Activated T-cell treated with anti-CD3 and anti-CD28 coated beads, Interleukin-2, amount 50 U/mL, for 24 hours (primary cell): ENCODE results near the gene PCTP.

Experiments used
- DNase-seq: peaks from one replicate; pipeline ENCODE4 v3.0.0-alpha.2; 2020
- H3K27ac Mint-ChIP-seq: 2 replicates; pipeline ENCODE4 v1.8.0; 2020; ENCODE audit warnings: mild to moderate bottlenecking, mixed read lengths
- H3K27me3 Mint-ChIP-seq: 2 replicates; pipeline ENCODE4 v1.8.0; 2020; ENCODE audit warnings: mixed read lengths
- H3K36me3 Mint-ChIP-seq: 2 replicates; pipeline ENCODE4 v1.8.0; 2020; ENCODE audit warnings: low read depth, mixed read lengths
- H3K4me1 Mint-ChIP-seq: 2 replicates; pipeline ENCODE4 v1.8.0; 2020; ENCODE audit warnings: low read depth, mixed read lengths
- H3K4me3 Mint-ChIP-seq: 2 replicates; pipeline ENCODE4 v1.8.0; 2020; ENCODE audit warnings: mild to moderate bottlenecking, moderate library complexity, mixed read lengths
- H3K9me3 Mint-ChIP-seq: 2 replicates; pipeline ENCODE4 v1.8.0; 2020; ENCODE audit warnings: mixed read lengths

PCTP gene

GRCh38 chr17:55750750-55751657 lies at the start of gene PCTP:
Gene PCTP, plus strand, starts transcription at chr17:55751051. Its CDS starts 53 bp downstream, at chr17:55751104.
- peak; percentile 93 for DNase-seq
- Mint-ChIP-seq H3K36me3 (no peaks in the 10 kb centered on the region), H3K27me3 (peaks cover 36% of the 10 kb centered on the region), H3K4me3 (peak within 1 kb of the TSS; percentile 82), H3K4me1 (peaks cover 13% of the 10 kb centered on the region), H3K27ac (peak within 1 kb of the TSS; percentile 67), H3K9me3 (no peaks in the 10 kb centered on the region)

- H3K27me3 Mint-ChIP-seq = peaks cover 65% of the 10 kb centered on the region
- no peak overlapping the region for H3K27ac Mint-ChIP-seq
- H3K36me3 Mint-ChIP-seq = no peaks in the 10 kb centered on the region
- H3K4me3 Mint-ChIP-seq = no peak overlapping the region
- H3K4me1 Mint-ChIP-seq = no peaks in the 10 kb centered on the region
- H3K9me3 Mint-ChIP-seq = peaks cover 2% of the 10 kb centered on the region
- no peak for DNase-seq
Observed at GRCh38 chr17:55702150-55702549, 48.7 kb upstream of the PCTP start.

GRCh38 chr17:55704401-55704800 lies 46.5 kb upstream of the PCTP start:
- no peak overlapping the region for H3K27ac Mint-ChIP-seq
- peaks cover 2% of the 10 kb centered on the region for H3K9me3 Mint-ChIP-seq
- H3K36me3 Mint-ChIP-seq = no peaks in the 10 kb centered on the region
- H3K27me3 Mint-ChIP-seq = peaks cover 59% of the 10 kb centered on the region
- DNase-seq = no peak
- H3K4me1 Mint-ChIP-seq = no peaks in the 10 kb centered on the region
- no peak overlapping the region for H3K4me3 Mint-ChIP-seq

DNA sequence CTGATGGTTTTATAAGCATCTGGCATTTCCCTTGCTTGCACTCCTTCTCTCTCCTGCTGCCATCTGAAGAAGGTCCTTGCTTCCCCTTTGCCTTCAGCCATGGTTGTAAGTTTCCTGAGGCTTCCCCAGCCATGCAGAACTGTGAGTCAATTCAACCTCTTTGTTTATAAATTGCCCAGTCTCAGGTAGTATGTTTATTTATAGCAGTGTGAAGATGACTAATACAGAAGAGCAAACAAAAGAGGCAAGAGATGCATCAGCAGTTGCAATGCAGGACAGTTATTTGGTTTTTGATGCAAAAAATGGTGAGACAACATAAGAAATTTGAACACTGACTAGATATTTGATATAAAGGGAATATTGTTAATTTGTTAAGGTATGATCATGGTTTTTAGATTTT lies 45.0 kb upstream of the PCTP start:
- H3K27me3 Mint-ChIP-seq = peaks cover 54% of the 10 kb centered on the region
- no peaks in the 10 kb centered on the region for H3K4me1 Mint-ChIP-seq
- no peak for DNase-seq
- no peak overlapping the region for H3K4me3 Mint-ChIP-seq
- H3K36me3 Mint-ChIP-seq = no peaks in the 10 kb centered on the region
- peaks cover 2% of the 10 kb centered on the region for H3K9me3 Mint-ChIP-seq
- no peak overlapping the region for H3K27ac Mint-ChIP-seq

GRCh38 chr17:55706808-55707773 lies 43.8 kb upstream of the PCTP start:
- peaks cover 2% of the 10 kb centered on the region for H3K9me3 Mint-ChIP-seq
- no peaks in the 10 kb centered on the region for H3K36me3 Mint-ChIP-seq
- no peaks in the 10 kb centered on the region for H3K4me1 Mint-ChIP-seq
- H3K4me3 Mint-ChIP-seq = no peak overlapping the region
- peaks cover 49% of the 10 kb centered on the region for H3K27me3 Mint-ChIP-seq
- DNase-seq = no peak
- no peak overlapping the region for H3K27ac Mint-ChIP-seq

GRCh38 chr17:55708175-55708974 lies 42.5 kb upstream of the PCTP start:
- no peaks in the 10 kb centered on the region for H3K36me3 Mint-ChIP-seq
- no peak overlapping the region for H3K27ac Mint-ChIP-seq
- no peaks in the 10 kb centered on the region for H3K9me3 Mint-ChIP-seq
- no peak for DNase-seq
- no peaks in the 10 kb centered on the region for H3K4me1 Mint-ChIP-seq
- no peak overlapping the region for H3K4me3 Mint-ChIP-seq
- peaks cover 40% of the 10 kb centered on the region for H3K27me3 Mint-ChIP-seq

DNA sequence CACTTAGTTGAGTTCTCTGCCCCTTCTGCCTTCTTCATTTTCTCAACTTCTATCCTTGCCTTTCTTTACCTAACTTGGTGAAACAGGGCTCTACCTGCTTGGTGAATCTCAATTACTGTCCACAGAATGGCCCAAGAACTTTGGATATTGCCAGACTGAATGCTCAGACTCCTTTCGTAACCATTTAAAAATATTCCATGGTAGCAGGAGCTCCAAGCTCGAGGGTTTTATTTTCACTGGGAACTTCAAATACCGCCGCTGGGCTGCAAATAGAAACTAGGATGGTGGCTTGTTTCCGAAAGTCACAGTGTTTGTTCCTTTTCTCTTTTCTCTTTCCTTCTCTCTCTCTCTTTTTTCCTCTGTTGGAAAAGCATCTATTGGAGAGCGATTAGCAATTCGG lies 41.4 kb upstream of the PCTP start:
- Mint-ChIP-seq H3K4me1 (no peaks in the 10 kb centered on the region), H3K4me3 (no peak overlapping the region), H3K9me3 (no peaks in the 10 kb centered on the region), H3K27ac (no peak overlapping the region), H3K27me3 (peaks cover 35% of the 10 kb centered on the region), H3K36me3 (no peaks in the 10 kb centered on the region)
- DNase-seq = no peak

DNA sequence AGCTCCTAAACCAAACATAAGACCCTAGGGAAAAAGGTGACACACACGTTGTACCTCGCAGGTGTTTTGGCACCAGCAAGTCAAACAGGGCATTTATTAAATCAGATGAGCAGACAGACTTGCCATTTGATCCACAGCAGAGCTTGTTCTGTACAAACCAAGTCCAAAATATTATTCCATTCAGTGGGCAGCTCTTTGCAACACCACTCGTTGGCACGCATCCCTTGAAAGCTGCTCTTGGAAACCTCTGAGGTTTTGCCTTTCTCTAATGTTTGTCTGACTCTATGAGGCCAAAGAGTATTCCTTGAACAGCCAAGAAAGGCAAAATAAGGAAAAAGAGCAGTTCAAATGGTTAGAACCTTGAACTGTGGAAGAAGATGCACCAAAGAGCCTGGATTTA lies 40.9 kb upstream of the PCTP start:
- Mint-ChIP-seq H3K36me3 (no peaks in the 10 kb centered on the region), H3K27ac (no peak overlapping the region), H3K9me3 (no peaks in the 10 kb centered on the region), H3K4me1 (no peaks in the 10 kb centered on the region), H3K27me3 (peaks cover 33% of the 10 kb centered on the region), H3K4me3 (no peak overlapping the region)
- DNase-seq = no peak

GRCh38 chr17:55710410-55710809 lies 40.4 kb upstream of the PCTP start:
- DNase-seq = no peak
- peaks cover 33% of the 10 kb centered on the region for H3K27me3 Mint-ChIP-seq
- H3K4me3 Mint-ChIP-seq = no peak overlapping the region
- no peaks in the 10 kb centered on the region for H3K9me3 Mint-ChIP-seq
- no peak overlapping the region for H3K27ac Mint-ChIP-seq
- H3K36me3 Mint-ChIP-seq = no peaks in the 10 kb centered on the region
- H3K4me1 Mint-ChIP-seq = no peaks in the 10 kb centered on the region

- Mint-ChIP-seq H3K27me3 (peaks cover 29% of the 10 kb centered on the region), H3K9me3 (no peaks in the 10 kb centered on the region), H3K4me1 (no peaks in the 10 kb centered on the region), H3K36me3 (no peaks in the 10 kb centered on the region), H3K27ac (no peak overlapping the region), H3K4me3 (no peak overlapping the region)
- no peak for DNase-seq
Observed at GRCh38 chr17:55710829-55711496, 39.9 kb upstream of the PCTP start.

DNA sequence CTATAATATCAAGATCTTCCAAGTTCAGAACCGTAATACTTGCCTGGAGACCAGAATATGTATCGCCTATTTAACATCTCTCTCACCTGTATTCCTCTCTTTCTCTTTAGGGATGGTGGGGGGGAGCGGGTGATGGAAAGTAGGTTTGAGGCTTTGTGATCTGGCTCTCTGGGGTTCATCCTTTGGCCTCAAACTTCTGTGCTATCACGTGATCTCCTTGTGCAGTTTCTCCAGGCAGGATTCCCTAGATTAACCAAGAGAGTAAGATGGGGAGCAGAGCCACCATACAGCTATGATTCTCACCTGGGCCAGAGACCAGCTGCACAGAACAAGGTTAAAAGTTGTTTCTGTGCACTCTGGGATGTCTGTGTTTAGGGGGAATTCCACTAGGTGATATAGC lies 33.4 kb upstream of the PCTP start:
- Mint-ChIP-seq H3K36me3 (no peaks in the 10 kb centered on the region), H3K9me3 (no peaks in the 10 kb centered on the region), H3K27me3 (peaks cover 27% of the 10 kb centered on the region), H3K4me3 (no peak overlapping the region), H3K4me1 (no peaks in the 10 kb centered on the region), H3K27ac (no peak overlapping the region)
- no peak for DNase-seq

DNA sequence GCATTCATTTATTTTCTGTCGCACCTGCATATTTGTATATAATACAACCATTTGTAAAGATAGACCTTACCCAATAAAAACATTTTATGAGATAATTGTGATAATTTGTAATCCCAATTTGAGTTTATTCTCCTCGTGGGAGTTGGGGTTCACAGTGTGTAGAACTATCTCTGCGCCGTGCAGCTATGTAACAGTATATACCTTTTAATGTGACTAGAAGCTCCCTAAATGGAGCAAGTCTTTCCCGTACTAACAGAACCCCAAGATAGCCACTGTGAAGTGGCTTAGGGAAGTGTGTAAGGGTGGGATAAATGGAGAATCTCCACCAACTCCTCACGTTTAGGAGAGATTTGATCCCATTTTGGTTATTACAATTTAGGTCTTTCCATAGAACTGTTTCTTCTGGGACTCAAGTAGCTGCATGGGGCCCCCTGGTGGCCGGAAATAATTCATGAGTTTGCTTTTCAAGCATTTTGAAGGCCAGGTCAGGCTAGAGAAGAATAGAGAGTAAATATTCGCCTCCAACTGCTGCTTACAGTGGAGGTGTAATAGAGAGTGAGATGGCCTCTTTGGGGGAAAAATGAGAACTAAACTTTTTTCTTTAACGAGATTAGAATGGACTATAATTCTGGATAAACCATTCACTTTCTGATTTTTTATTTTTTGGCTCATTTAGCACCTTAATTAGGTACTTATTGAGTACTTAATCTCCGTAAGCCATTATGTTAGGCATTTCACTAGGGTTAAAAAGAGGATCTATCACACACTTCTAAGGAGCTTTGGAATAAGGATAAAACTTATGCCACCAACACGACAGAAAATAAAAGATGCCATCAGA lies 32.7 kb upstream of the PCTP start:
- Mint-ChIP-seq H3K36me3 (no peaks in the 10 kb centered on the region), H3K4me1 (peaks cover 2% of the 10 kb centered on the region)
- peak; percentile 63 for DNase-seq

More for the DNA sequence above, 32.7 kb upstream of the PCTP start:
- Mint-ChIP-seq H3K4me3 (no peak overlapping the region), H3K27ac (no peak overlapping the region), H3K27me3 (peaks cover 34% of the 10 kb centered on the region), H3K9me3 (no peaks in the 10 kb centered on the region)
